GM20000 (cell line): Measurements from ENCODE around the gene GLYATL1.

ENCODE experiments used
- DNase-seq: peaks from one replicate; pipeline ENCODE4 v3.0.0; 2012; ENCODE audit warnings: low spot score
- TF ChIP-seq, protein P1 (sequence below): IDR thresholded peaks from 2 replicates; pipeline ENCODE4 v1.5.1; 2012; ENCODE audit warnings: mild to moderate bottlenecking, control low read depth; ENCODE audit errors: extremely low read depth, missing control alignments

The GLYATL1 gene

DNA sequence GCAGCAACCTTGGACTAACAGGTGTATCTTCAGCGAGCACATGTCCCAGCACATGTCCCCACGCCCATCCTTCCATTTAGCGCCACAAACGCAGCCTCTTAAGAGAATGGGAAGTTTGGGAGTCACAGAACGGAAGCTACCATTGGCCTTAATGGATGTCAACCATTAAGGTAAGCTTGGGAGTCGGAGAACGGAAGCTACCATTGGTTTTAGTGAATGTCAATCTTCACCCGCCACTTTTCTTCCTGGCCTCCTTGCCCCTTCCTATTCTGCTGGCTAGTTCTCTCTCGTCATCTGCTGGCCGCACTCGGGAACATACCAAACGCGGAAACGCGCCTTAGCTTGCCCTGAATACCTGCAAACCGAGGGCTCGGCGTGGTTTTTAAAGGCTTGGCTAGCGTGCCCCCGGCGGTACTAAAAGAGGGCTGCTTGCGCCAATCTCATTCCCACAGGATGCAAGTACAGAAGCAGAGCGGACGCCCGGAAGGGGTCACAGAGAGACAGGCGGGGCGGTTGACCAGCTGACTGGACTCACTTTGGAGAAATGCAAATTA, 24.3 kb downstream of the GLYATL1 start:
- no peak for DNase-seq
- TF ChIP-seq, protein P1, sequence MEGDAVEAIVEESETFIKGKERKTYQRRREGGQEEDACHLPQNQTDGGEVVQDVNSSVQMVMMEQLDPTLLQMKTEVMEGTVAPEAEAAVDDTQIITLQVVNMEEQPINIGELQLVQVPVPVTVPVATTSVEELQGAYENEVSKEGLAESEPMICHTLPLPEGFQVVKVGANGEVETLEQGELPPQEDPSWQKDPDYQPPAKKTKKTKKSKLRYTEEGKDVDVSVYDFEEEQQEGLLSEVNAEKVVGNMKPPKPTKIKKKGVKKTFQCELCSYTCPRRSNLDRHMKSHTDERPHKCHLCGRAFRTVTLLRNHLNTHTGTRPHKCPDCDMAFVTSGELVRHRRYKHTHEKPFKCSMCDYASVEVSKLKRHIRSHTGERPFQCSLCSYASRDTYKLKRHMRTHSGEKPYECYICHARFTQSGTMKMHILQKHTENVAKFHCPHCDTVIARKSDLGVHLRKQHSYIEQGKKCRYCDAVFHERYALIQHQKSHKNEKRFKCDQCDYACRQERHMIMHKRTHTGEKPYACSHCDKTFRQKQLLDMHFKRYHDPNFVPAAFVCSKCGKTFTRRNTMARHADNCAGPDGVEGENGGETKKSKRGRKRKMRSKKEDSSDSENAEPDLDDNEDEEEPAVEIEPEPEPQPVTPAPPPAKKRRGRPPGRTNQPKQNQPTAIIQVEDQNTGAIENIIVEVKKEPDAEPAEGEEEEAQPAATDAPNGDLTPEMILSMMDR: no peak

DNA sequence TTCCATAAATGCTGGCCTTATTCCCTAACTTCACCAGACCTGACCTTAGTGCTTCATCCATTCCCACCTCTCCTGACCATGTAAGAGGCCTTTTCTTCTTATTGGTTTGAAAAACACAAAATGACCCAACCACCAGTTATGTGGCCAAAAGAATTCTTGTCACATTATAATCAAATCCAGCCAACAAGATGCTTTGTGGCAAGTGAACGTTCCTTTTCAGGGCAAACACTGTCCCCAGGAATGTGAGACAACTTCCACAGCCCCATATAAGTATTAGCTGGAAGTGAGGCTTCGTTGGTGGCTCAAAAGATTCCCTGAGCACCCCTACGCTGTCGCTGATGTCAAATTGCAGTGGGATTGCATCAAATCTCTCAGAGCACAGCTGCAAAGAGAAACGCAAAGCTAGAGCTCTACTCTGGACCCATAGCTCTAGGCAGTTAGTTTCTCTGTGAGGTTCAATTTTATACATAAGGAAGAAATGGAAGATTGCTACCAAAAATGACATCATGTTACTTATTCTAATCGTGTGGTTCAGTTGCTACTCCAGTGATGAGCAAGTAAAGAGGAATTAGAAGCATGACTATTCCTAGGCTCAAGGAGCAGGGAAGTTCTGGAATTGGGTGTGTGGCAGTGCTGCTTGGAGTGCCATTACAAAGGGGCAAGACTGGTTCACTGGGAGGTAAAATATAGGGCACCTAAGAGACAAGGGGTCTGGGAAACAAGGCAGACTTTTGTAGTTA, 26.1 kb downstream of the GLYATL1 start:
- DNase-seq: no peak

DNA sequence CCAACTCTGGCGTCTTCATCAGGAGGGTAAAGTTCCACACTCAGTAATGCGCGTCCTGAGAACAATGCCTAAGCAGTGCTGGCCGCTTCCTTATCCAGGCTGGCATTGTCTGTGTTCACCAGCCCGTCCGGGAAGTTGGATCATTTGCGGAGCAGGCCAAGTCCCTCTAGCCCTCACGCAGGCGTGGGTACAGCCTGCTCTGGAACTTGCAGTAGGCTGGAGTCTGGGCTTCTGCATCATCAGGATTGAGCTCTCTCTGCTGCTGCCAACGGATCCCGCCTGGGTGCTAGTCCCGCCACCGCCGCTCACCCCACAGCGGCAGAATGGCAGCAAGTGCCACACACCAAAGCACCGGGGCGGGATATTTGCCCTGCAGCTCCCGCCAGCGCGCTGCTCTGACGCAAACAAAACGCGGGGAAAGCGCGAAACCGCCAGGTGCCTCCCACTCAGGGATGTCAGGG, 29.0 kb downstream of the GLYATL1 start:
- no peak for DNase-seq

More for the DNA sequence above, 26.1 kb downstream of the GLYATL1 start:
- TF ChIP-seq, protein P1: no peak

DNA sequence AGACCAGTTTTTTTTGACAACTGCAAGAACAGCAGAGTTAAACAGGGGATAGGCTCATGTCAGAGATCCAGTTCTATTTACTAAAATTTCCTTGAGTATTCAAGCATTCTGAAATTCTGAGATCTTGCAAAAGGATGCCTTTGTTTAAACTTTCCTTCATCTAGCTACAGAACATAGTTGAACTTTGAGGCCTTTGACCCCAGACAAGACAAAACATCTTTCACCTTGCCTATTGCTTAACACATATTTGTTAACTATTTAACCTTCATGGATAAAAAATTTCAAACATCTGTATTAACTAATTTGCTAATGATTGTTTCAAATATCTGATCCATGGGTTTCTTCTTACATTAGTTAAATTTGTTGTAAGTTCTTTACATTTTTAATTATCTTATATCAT, 38.2 kb downstream of the GLYATL1 start:
- DNase-seq: no peak
- TF ChIP-seq, protein P1: no peak

More for the DNA sequence above, 29.0 kb downstream of the GLYATL1 start:
- TF ChIP-seq, protein P1: no peak

DNA sequence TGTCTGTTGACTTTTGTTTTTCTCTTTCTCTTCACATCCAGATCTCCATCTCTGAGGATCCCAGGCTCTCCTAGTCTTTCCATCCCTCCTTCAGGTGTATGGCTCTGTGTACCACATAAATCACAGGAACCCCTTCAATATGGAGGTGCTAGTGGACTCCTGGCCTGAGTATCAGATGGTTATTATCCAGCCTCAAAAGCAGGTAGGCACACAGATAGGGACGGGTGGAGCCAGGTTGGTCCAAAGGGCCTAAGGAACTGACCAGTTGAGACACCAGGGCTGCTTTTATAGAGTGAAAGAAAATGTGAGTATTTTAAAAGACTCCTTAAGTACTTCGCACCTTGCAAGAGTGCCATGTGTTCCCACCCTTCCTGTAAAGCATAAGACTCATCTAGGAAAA, 39.9 kb downstream of the GLYATL1 start:
- TF ChIP-seq, protein P1: no peak
- no peak for DNase-seq

DNA sequence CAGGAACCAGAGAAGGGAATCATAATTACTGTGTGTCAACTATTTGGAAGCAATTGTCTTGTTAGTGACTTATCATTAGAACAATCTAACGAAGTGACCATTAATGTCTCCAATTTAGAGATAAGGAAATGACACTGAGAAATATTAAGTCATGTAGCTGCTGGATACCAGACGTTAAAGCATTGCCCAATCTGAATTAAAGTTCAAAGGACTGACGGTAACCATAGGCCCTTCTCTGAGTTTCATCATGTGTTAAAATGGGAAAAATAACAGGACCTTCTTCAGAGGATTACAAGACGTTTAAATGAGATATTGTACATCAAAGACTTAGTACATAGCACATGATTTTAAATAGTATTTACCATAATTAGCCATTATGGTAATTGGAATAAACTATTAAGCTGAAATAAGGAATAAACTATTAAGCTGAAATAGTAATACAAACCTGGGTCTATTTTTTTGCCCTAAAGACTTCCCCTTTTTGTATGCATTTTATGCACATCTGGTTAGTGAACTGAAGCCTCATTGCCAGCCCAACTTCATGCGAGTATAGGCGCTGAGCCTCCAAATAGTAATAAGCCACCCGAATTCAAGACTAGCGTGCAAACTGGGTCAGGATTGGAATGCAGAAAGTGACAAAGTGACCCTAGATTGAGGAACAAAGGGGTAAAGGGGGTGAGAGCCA, 41.0 kb downstream of the GLYATL1 start:
- DNase-seq: no peak
- TF ChIP-seq, protein P1: no peak

DNA sequence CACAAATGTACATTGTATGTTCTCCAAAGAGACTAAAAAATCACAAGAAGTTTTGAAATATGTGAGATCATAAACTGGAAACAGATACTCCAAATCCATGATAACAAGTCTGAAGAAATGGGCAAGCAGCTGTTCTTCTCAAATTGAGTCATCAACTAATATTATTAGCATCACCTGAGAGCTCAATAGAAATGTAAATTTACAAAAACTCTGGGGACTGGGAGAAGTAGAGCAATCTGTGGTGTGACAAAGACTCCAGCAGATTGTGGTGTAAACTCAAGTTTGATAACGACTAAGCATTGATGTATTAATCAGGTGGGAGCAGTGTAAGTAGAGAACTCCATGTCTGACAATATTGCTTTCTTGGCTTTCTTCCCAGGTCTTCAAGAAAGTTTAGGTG, 53.2 kb downstream of the GLYATL1 start:
- TF ChIP-seq, protein P1: no peak

More for the DNA sequence above, 53.2 kb downstream of the GLYATL1 start:
- DNase-seq: no peak
